Activated CD8-positive, alpha-beta memory T cell treated with anti-CD3 and anti-CD28 coated beads, Interleukin-2, amount 10 ng/mL, durations not matched to agents 7 days and 5 days (primary cell): ENCODE data around the gene EEF1A2. TPM values are rescaled to one million over a fixed set of nuclear protein-coding genes. Genes with fewer than 3 reads are reported as not detected.
A peak's percentile ranks its signal among the peaks of the same experiment; 100 is the strongest.

Experiments used
- ATAC-seq: fragments of 150-1000 bp; cut with Tn5 transposase; one replicate; pipeline ENCODE4 v1.10.0; 2021; ENCODE audit warnings: moderate library complexity
- CTCF ChIA-PET: fragments of 350-600 bp; sonication (Branson Sonifier 250); formaldehyde crosslinking; loops from one replicate; lab custom pipeline; 2021; ENCODE audit warnings: antibody characterized with exemption; lab: Charles Lee
- DNase-seq: peaks from one replicate; pipeline ENCODE4 v3.0.0-alpha.2; 2020
- H3K27ac Mint-ChIP-seq: one replicate; pipeline ENCODE4 v1.8.0; 2021; ENCODE audit warnings: mild to moderate bottlenecking, mixed read lengths
- H3K27me3 Mint-ChIP-seq: one replicate; pipeline ENCODE4 v1.8.0; 2021; ENCODE audit warnings: mixed read lengths
- H3K36me3 Mint-ChIP-seq: one replicate; pipeline ENCODE4 v1.8.0; 2021; ENCODE audit warnings: mild to moderate bottlenecking, mixed read lengths
- H3K4me1 Mint-ChIP-seq: one replicate; pipeline ENCODE4 v1.8.0; 2021; ENCODE audit warnings: mixed read lengths
- H3K4me3 Mint-ChIP-seq: one replicate; pipeline ENCODE4 v1.8.0; 2021; ENCODE audit warnings: mild to moderate bottlenecking, moderate library complexity, mixed read lengths
- H3K9me3 Mint-ChIP-seq: one replicate; pipeline ENCODE4 v1.8.0; 2022; ENCODE audit warnings: low read depth, mixed read lengths
- total RNA-seq, 2 experiments: library from RNA; stranded (reverse); gene quantifications; one replicate each; pipeline ENCODE4 v1.2.3, GENCODE V29; 2021

EEF1A2 gene
- total RNA-seq, 2 experiments from 2014 or later, result 0.84 TPM; not detected in 1

- H3K4me1 Mint-ChIP-seq, result peaks cover 16% of the 10 kb centered on the region
- H3K27me3 Mint-ChIP-seq, result peaks cover 10% of the 10 kb centered on the region
- H3K36me3 Mint-ChIP-seq, result peaks cover 2% of the 10 kb centered on the region
- CTCF ChIA-PET, result interaction anchor here (1.9 kb wide), 1 partner anchor 51 kb away, joined by 6 read pairs; no protein-coding TSS in a partner anchor
- ATAC-seq, result no peak
- DNase-seq, result no peak
- H3K4me3 Mint-ChIP-seq, result no peak overlapping the region
- peaks cover 9% of the 10 kb centered on the region for H3K9me3 Mint-ChIP-seq
- H3K27ac Mint-ChIP-seq, result no peak overlapping the region
Measured at GRCh38 chr20:63445075-63445734, 53.7 kb downstream of the EEF1A2 start.

DNA sequence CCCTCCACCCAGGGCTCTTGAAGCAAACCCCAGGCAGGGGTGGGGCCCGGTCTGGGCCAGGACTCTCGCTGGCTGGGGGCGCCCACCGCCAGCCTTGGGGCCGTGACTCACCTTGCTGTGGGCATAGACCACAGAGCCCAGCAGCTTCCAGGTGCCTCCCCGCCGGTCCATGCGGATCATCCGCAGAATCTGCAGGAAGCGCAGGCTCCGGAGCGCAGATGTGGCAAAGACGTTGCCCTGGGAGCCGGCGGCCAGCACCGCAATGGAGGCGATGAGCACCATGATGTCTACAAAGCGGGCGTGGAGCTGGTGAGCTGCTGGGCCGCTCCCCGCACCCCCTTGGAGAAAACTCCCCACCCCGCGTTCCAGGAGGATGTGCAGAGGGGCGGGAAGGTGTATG lies 54.3 kb downstream of the EEF1A2 start:
- H3K4me1 Mint-ChIP-seq, result peaks cover 16% of the 10 kb centered on the region
- H3K27me3 Mint-ChIP-seq, result peaks cover 10% of the 10 kb centered on the region
- H3K27ac Mint-ChIP-seq, result no peak overlapping the region
- H3K4me3 Mint-ChIP-seq, result no peak overlapping the region
- DNase-seq (no peak), ATAC-seq (no peak)
- CTCF ChIA-PET, result interaction anchor here (1.9 kb wide), 1 partner anchor 52 kb away, joined by 6 read pairs; no protein-coding TSS in a partner anchor
- peaks cover 9% of the 10 kb centered on the region for H3K9me3 Mint-ChIP-seq
- H3K36me3 Mint-ChIP-seq, result peaks cover 2% of the 10 kb centered on the region

- Mint-ChIP-seq H3K9me3 (peaks cover 9% of the 10 kb centered on the region), H3K27me3 (peaks cover 10% of the 10 kb centered on the region), H3K27ac (no peak overlapping the region), H3K4me3 (no peak overlapping the region), H3K4me1 (peaks cover 16% of the 10 kb centered on the region), H3K36me3 (peaks cover 2% of the 10 kb centered on the region)
- DNase-seq (no peak), ATAC-seq (no peak)
- CTCF ChIA-PET, result interaction anchor here (1.9 kb wide), 1 partner anchor 53 kb away, joined by 6 read pairs; no protein-coding TSS in a partner anchor
Measured at GRCh38 chr20:63443606-63444395, 55.1 kb downstream of the EEF1A2 start.

- peaks cover 2% of the 10 kb centered on the region for H3K36me3 Mint-ChIP-seq
- H3K27me3 Mint-ChIP-seq, result peaks cover 10% of the 10 kb centered on the region
- peaks cover 16% of the 10 kb centered on the region for H3K4me1 Mint-ChIP-seq
- DNase-seq (peak; percentile 67), ATAC-seq (peak; percentile 44)
- peak overlapping the region; percentile 52 for H3K27ac Mint-ChIP-seq
- CTCF ChIA-PET, result no interaction called here
- peaks cover 9% of the 10 kb centered on the region for H3K9me3 Mint-ChIP-seq
- no peak overlapping the region for H3K4me3 Mint-ChIP-seq
Measured at GRCh38 chr20:63442100-63442493, 56.8 kb downstream of the EEF1A2 start.

DNA sequence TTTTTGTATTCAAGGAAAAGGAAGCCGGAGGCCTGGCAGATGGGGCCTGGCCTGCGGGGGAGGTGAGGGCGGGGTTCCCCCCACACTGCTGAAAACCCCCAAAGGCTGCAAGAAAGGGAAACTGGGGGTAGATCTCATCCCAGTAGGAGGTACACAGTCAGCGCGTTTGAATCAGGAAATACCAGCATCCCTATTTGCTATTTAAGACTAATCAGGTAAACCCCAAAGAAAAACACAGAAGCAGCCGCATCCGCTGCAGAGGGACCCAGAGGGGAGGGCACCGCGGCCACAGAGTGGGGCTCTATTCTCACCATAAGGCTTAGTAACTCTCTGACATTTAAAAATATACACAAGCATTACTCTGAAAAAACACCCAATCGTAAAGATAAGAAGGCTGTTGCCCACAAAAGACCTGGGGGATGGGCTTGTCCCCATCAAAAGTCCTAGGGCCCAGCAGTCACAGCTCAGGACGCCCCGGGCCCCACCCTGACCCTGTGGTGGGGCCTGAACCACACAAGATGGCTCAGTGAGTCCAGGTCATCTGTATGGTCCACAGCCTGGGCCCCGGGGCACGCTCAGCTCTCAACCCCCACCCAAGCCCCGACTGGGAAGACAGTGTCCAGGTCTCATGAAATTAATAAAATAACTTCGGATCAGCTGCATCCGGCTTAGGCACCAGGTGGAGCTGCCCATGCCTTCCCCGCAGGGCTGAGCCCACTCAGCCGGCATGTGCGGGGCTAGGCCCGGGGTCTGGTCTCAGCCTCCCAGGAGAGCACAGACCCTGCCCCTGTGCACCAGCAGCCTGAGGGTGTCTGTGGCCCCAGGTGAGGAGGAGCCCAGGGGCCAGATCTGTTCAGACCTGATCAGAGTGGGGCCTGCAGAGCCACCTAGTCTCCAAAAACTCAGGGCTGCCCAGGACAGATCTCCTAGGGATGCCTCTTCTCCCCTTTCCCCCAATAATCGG lies 57.5 kb downstream of the EEF1A2 start:
- CTCF ChIA-PET, result interaction anchor here (1.3 kb wide), 1 partner anchor 11 kb away, joined by 3 read pairs; no protein-coding TSS in a partner anchor
- Mint-ChIP-seq H3K27me3 (peaks cover 14% of the 10 kb centered on the region), H3K9me3 (peaks cover 9% of the 10 kb centered on the region), H3K36me3 (peaks cover 2% of the 10 kb centered on the region), H3K4me3 (no peak overlapping the region), H3K4me1 (peaks cover 16% of the 10 kb centered on the region), H3K27ac (peak overlapping the region; percentile 68)
- peak; percentile 73 for DNase-seq
- peak; percentile 55 for ATAC-seq

DNA sequence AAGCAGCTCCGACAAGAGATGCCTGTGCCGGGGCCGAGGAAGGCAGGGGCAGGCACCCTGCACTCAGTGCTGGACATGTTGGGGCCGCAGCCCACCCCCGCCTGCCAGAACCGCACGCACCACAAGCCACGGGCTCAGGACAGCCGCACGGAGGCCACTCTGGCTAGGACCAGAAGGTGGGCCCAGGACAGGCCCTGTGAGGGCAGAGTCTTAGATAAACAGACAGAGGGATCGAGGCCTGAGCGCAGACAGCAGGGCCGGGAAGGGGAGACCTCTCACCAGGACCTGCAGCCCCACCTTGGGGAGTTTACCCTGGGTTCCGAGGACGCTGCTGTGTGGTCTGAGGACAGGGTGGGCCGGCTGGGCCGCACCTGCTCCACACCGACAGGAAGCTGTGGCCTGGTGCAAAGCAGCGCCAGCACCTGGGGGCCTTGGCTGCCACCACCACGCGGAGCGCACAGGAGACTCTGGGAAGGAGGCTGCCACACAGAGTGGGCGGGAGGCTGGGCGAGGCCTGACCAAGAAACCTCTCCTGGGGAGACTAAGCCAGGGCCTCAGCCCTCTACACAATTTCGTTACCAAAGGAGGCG lies 58.4 kb downstream of the EEF1A2 start:
- peaks cover 16% of the 10 kb centered on the region for H3K4me1 Mint-ChIP-seq

DNA sequence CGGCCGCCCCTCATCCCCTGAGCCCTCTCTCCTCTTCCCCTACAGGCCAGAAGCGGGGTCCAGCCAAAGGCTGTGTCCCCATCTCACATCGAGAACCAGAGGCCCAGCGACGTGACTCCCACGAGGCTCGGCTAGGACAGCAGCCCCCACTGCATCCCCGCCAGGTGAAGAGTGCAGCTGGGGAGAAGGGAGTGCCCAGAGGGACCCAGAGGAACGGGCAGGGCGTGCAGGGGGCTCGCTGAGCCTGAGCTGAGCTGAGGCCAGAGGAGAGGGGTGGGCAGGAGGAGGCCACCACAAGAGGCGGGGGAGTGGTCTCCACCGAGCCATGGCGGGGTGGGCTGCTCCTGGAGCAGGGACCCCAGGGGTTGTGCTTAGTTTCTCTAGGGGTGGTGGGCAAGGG lies 59.0 kb downstream of the EEF1A2 start:
- no peak for ATAC-seq
- peaks cover 17% of the 10 kb centered on the region for H3K27me3 Mint-ChIP-seq
- CTCF ChIA-PET, result no interaction called here

More for the DNA sequence above, 58.4 kb downstream of the EEF1A2 start:
- CTCF ChIA-PET, result interaction anchor here (1.3 kb wide), 1 partner anchor 12 kb away, joined by 3 read pairs; no protein-coding TSS in a partner anchor
- Mint-ChIP-seq H3K27ac (no peak overlapping the region), H3K4me3 (no peak overlapping the region), H3K9me3 (peaks cover 9% of the 10 kb centered on the region), H3K36me3 (peaks cover 2% of the 10 kb centered on the region), H3K27me3 (peaks cover 17% of the 10 kb centered on the region)
- ATAC-seq (no peak), DNase-seq (no peak)

DNA sequence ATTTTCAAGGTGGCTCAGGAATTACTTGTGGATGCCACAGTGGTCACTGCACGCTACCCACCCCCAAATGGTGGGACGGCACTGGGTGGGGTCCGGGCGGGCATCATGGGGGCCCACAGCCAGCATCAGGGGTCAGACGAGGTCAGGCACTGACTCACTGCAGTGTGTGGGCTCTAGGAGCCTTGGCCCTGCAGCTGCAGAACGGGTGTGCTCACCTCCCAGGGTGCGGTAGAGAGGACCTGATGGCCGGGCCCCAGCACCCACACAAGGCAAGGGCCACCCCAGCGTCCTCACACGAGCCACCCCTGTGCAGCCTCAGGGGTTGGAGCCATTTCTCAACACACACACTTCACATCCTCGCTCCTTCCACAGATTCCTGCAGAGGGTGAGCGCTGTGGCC lies 60.8 kb downstream of the EEF1A2 start:
- no peak for ATAC-seq
- peaks cover 2% of the 10 kb centered on the region for H3K36me3 Mint-ChIP-seq
- no peak for DNase-seq
- peaks cover 17% of the 10 kb centered on the region for H3K27me3 Mint-ChIP-seq
- peaks cover 24% of the 10 kb centered on the region for H3K4me1 Mint-ChIP-seq
- peaks cover 6% of the 10 kb centered on the region for H3K9me3 Mint-ChIP-seq
- no peak overlapping the region for H3K4me3 Mint-ChIP-seq
- H3K27ac Mint-ChIP-seq, result no peak overlapping the region
- CTCF ChIA-PET, result no interaction called here

More for the DNA sequence above, 59.0 kb downstream of the EEF1A2 start:
- Mint-ChIP-seq H3K27ac (no peak overlapping the region), H3K4me1 (peaks cover 18% of the 10 kb centered on the region), H3K4me3 (no peak overlapping the region), H3K36me3 (peaks cover 2% of the 10 kb centered on the region), H3K9me3 (peaks cover 9% of the 10 kb centered on the region)
- DNase-seq, result no peak

Other genes starting within 250 kb of the EEF1A2 start
- gene NKAIN4, start 244.6 kb downstream of the EEF1A2 start, total RNA-seq, result not detected
- 10 to 100 TPM; 79.6 to 90.2 TPM for gene ARFGAP1, start 226.3 kb downstream of the EEF1A2 start, total RNA-seq
- gene COL20A1, start 205.9 kb downstream of the EEF1A2 start, total RNA-seq, result not detected
- gene CHRNA4, start 137.7 kb downstream of the EEF1A2 start, total RNA-seq, result not detected
- gene KCNQ2, start 26.4 kb downstream of the EEF1A2 start, total RNA-seq, result under 1 TPM in 1 of 2 experiments, not detected in 1; 0.05 TPM
- 100 to 1,000 TPM; 138 to 237 TPM for gene PPDPF, start 21.7 kb upstream of the EEF1A2 start, total RNA-seq
- gene PTK6, start 38.3 kb upstream of the EEF1A2 start, total RNA-seq, result under 1 TPM; 0.21 to 0.53 TPM
- not detected for gene SRMS, start 48.7 kb upstream of the EEF1A2 start, total RNA-seq
- gene FNDC11, start 55.1 kb upstream of the EEF1A2 start, total RNA-seq, result under 1 TPM; 0.14 to 0.35 TPM
- gene HELZ2, start 75.2 kb upstream of the EEF1A2 start, total RNA-seq, result 100 to 1,000 TPM; 139 to 285 TPM
- 10 to 100 TPM; 16.3 to 19.3 TPM for gene GMEB2, start 128.0 kb upstream of the EEF1A2 start, total RNA-seq
- 10 to 100 TPM in 1 of 2 experiments, 1 to 10 TPM in 1; 8.0 to 15.9 TPM for gene STMN3, start 154.3 kb upstream of the EEF1A2 start, total RNA-seq
- gene RTEL1, start 159.2 kb upstream of the EEF1A2 start, total RNA-seq, result 10 to 100 TPM; 50.0 to 53.6 TPM
- gene TNFRSF6B, start 197.6 kb upstream of the EEF1A2 start, total RNA-seq, result not detected
- gene ARFRP1, start 208.9 kb upstream of the EEF1A2 start, total RNA-seq, result 10 to 100 TPM; 62.6 to 62.7 TPM
- gene ZGPAT, start 209.0 kb upstream of the EEF1A2 start, total RNA-seq, result 10 to 100 TPM; 38.8 to 54.6 TPM
- gene LIME1, start 237.6 kb upstream of the EEF1A2 start, total RNA-seq, result 100 to 1,000 TPM in 1 of 2 experiments, 10 to 100 TPM in 1; 49.2 to 138 TPM
- 100 to 1,000 TPM in 1 of 2 experiments, 10 to 100 TPM in 1; 69.9 to 111 TPM for gene SLC2A4RG, start 240.7 kb upstream of the EEF1A2 start, total RNA-seq